ENCODE data around the gene RASGEF1C.

Gene RASGEF1C

GRCh38 chr5:180159756-180160155 lies 49.3 kb downstream of the RASGEF1C start:
- no peak for DNase-seq (ENCODE audit: low read depth)

- no peak for DNase-seq (ENCODE audit: low read depth)
These were observed 51.1 kb downstream of the RASGEF1C start for GRCh38 chr5:180157866-180158265.

- no peak for DNase-seq (ENCODE audit: low read depth)
These were observed 52.9 kb downstream of the RASGEF1C start for GRCh38 chr5:180156141-180156540.

GRCh38 chr5:180155365-180155926 lies 53.6 kb downstream of the RASGEF1C start:
- no peak for DNase-seq (ENCODE audit: low read depth)

GRCh38 chr5:180154821-180155364 lies 54.1 kb downstream of the RASGEF1C start:
- no peak for DNase-seq (ENCODE audit: low read depth)

- DNase-seq (ENCODE audit: low read depth): no peak
These were observed 55.0 kb downstream of the RASGEF1C start for GRCh38 chr5:180153991-180154390.

GRCh38 chr5:180153099-180153498 lies 55.9 kb downstream of the RASGEF1C start:
- no peak for DNase-seq (ENCODE audit: low read depth)

- DNase-seq (ENCODE audit: low read depth): no peak
These were observed 65.2 kb downstream of the RASGEF1C start for GRCh38 chr5:180143656-180144364.

GRCh38 chr5:180142824-180143610 lies 66.0 kb downstream of the RASGEF1C start:
- no peak for DNase-seq (ENCODE audit: low read depth)

- no peak for DNase-seq (ENCODE audit: low read depth)
These were observed 66.8 kb downstream of the RASGEF1C start for GRCh38 chr5:180142021-180142765.

- no peak for DNase-seq (ENCODE audit: low read depth)
These were observed 67.8 kb downstream of the RASGEF1C start for GRCh38 chr5:180141068-180141660.

- DNase-seq (ENCODE audit: low read depth): no peak
These were observed 68.4 kb downstream of the RASGEF1C start for GRCh38 chr5:180140571-180140970.

- DNase-seq (ENCODE audit: low read depth): no peak
These were observed 68.9 kb downstream of the RASGEF1C start for GRCh38 chr5:180140079-180140554.

GRCh38 chr5:180139731-180140055 lies 69.3 kb downstream of the RASGEF1C start:
- DNase-seq (ENCODE audit: low read depth): no peak

GRCh38 chr5:180138976-180139730 lies 69.9 kb downstream of the RASGEF1C start:
- DNase-seq (ENCODE audit: low read depth): no peak

- no peak for DNase-seq (ENCODE audit: low read depth)
These were observed 70.6 kb downstream of the RASGEF1C start for GRCh38 chr5:180138214-180138975.

- DNase-seq (ENCODE audit: low read depth): no peak
These were observed 71.4 kb downstream of the RASGEF1C start for GRCh38 chr5:180137401-180138213.

GRCh38 chr5:180136630-180137381 lies 72.2 kb downstream of the RASGEF1C start:
- no peak for DNase-seq (ENCODE audit: low read depth)
